Endometrial microvascular endothelial cells (primary cell): ENCODE results near the gene ALDH16A1. TPM values are rescaled to one million over a fixed set of nuclear protein-coding genes. Genes with fewer than 3 reads are reported as not detected.
"Not testable (repeated sequence)": the region's sequence is repeated elsewhere in the genome, so short reads cannot be mapped to it uniquely, and the experiment has no call there.

Experiments used
- in situ Hi-C: cut with HindIII; loops from 2 replicates; pipeline ENCODE4 v1.10.0; 2017; ENCODE audit warnings: low sequenced_read_pairs, low pct_unique_long_range_greater_than_20kb; ENCODE audit errors: inconsistent ontology term
- total RNA-seq: library from RNA; depleted of rRNA; stranded (reverse); fragments of >200 nt; gene quantifications from one replicate; pipeline ENCODE4 v1.2.3, GENCODE V29; 2015; ENCODE audit errors: inconsistent ontology term

The ALDH16A1 gene
- total RNA-seq, 1 donor from 2014 or later: 67.4 TPM

GRCh38 chr19:49436381-49437017 is 16.5 kb upstream of the ALDH16A1 start:
- in situ Hi-C loops: no loop called here

DNA sequence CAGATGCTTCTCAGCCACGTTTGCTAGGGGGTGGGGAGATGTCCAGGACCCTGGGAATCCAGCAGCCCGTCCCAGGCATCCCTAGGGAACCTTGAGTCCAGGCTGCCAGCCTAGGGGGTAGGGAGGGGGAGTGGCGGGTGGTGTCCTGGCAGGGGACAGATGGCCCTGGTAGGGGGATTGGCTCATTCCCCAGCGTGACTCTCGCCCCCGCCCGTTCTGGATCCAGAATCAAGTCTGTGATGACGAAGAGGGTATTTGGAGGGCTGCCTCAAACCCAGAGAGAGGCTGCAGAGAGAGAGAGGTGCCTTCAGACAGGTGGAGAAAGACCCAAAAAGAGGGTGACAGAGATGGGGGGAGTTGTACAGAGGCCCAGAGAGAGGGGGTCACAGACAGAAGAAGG is 15.8 kb upstream of the ALDH16A1 start:
- in situ Hi-C loops: no loop called here

DNA sequence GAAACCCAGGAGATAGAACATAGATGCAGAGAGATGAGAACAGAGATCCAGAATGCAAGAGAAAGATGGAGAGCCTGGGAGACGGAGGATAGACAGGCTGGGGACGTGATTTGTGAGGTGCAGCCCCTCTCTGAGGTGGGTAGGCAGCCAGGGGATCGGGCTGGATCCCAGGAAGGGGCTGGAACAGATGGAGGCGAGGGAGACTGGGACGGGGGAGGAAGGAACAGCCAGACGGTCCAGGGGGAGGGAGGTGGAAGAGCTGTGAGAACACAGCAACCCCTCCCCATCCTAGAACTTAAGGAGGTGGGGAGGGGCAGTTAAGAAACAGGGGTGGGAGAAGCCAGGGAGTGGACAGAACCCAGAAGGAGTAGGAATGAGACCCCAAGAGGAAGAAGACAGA is 14.8 kb upstream of the ALDH16A1 start:
- in situ Hi-C loops: no loop called here

GRCh38 chr19:49439836-49440235 is 13.2 kb upstream of the ALDH16A1 start:
- in situ Hi-C loops: no loop called here

GRCh38 chr19:49440439-49441209 is 12.4 kb upstream of the ALDH16A1 start:
- in situ Hi-C loops: no loop called here

- in situ Hi-C loops: no loop called here
Observed at GRCh38 chr19:49441210-49441959, 11.6 kb upstream of the ALDH16A1 start, which contains the start of gene SLC17A7. TSS of gene SLC17A7 (minus strand) at chr19:49441527. CDS start at chr19:49441379, 148 bp downstream.

DNA sequence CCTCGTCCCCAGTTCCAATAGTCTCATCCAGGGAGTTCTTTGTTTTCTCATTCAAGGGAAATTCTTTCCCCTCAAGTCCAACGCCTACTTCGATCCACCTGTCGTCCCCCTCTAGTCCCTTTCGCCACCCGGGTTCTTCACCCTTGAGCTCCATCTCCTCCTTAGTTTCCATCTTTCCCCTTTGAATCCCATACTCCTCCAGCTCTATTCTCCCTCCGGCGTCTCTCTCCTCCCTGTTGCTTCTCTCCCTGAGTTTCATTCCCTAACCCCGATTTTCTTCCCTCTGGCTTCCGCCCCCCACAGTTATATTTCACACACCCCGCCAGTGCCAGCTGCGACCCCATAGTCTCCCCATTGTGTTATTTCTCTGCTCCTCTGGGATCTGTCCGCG is 11.1 kb upstream of the ALDH16A1 start:
- in situ Hi-C loops: no loop called here

- in situ Hi-C loops: no loop called here
Observed at GRCh38 chr19:49442354-49442753, 10.7 kb upstream of the ALDH16A1 start.

GRCh38 chr19:49442771-49443365 is 10.2 kb upstream of the ALDH16A1 start:
- in situ Hi-C loops: no loop called here

- in situ Hi-C loops: no loop called here
Observed at GRCh38 chr19:49443366-49444099, 9.5 kb upstream of the ALDH16A1 start.

DNA sequence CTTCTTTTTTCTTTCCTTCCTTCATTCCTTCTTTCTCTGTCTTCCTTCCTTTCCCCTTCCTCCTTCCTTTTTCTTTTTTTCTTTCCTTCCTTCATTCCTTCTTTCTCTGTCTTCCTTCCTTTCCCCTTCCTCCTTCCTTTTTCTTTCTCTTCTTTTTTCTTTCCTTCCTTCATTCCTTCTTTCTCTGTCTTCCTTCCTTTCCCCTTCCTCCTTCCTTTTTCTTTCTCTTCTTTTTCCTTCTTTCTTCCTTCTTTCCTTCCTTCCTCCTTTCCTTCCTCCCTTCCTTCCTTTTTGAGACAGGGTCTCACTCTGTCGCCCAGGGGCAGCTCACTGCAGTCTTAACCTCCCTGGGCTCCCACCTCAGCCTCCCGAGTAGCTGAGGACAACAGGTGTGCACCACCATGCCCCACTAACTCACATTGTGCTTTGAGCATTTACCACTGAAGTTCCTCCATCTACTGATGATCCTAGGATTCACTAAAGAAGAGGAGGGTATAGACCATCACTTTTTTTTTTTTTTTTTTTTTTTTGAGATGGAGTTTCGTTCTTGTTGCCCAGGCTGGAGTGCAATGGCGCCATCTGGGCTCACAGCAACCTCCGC is 8.8 kb upstream of the ALDH16A1 start:
- in situ Hi-C loops: not testable (repeated sequence)

DNA sequence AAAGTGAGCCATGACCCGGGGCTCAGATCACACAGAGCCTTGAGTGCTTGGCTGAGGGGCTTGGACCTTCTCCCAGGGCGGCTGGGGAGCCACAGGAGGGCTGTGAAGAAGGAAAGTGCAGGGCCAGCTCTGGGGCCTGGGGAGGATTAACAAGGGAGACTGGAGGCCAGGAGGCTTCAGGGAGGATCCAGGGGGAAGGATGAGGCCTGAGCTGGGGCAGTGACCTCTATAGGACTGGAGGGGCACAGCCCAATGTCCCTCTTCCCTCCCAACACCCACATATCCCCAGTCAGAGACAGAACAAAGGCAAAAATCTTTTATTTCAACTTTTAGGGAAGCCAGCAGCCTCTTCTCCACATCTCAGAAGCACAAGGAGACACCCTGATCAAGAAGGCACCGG is 7.0 kb upstream of the ALDH16A1 start:
- in situ Hi-C loops: no loop called here

DNA sequence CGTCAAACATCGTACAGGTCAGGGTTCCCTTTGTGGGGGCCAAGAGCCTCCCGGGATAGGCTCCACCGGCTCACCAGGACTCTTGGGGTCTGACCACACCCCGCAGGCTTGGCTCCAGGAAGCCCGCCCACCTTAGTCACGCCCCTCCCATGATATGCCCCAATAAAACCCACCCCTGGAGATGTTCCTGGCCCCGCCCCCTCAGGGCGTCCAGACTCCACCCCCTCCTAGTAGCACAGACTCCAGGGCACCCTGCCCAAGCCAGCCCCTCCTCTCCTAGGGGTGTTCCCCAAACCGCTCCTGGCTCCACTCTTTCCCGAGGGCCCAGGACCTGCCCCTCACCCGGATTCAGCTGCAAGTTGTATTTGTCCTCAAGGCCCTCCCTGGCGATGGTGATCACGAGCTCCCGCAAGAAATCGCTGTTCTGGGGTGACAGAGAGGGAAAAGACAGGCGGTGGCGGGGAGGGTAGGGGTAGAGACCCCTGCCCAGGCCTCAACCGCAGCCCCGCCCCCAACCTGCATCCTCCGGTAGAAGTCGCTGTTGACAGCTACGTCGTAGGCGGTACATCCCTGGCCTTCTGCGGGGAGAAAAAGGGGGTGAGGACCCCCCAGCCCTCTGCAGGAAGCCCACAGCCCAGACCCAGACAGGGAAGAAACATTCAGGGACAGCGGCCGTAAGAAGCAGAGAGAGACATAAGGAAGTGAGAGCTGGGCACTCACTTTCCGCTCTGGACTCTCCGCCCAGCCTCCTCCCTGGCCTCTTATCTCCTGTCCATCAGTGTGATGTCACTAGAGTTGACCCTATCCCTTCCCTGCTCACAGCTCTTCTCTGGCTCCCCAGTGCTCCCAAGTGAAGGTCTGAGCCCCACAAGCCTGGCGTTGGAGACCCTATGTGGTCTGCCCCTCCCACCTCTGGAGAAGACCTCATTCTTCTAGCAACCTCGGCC is 5.3 kb upstream of the ALDH16A1 start:
- in situ Hi-C loops: no loop called here

DNA sequence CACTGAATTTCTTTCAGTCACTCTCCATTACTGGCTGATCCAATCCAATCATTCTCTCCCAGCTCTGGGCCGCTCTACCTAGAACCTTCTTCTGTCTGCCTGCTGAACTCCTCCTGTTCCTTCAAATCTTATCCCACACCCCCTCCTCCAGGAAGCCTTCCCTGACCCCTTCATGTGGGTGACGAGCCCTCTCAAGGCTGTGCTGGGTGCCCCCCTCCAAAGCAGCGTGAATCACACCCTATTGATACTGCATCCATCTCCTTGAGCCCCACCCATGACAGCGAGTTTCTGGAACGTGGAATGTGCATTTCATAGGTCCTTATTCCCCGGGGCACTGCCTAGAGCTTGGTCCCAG is 4.6 kb upstream of the ALDH16A1 start:
- in situ Hi-C loops: no loop called here

GRCh38 chr19:49450405-49450804 is 2.6 kb upstream of the ALDH16A1 start:
- in situ Hi-C loops: no loop called here

- in situ Hi-C loops: no loop called here
Observed at GRCh38 chr19:49451430-49452181, 1.4 kb upstream of the ALDH16A1 start, which contains the start of gene PIH1D1. TSS of gene PIH1D1 (minus strand) at chr19:49451814. CDS start at chr19:49451574, 240 bp downstream.

DNA sequence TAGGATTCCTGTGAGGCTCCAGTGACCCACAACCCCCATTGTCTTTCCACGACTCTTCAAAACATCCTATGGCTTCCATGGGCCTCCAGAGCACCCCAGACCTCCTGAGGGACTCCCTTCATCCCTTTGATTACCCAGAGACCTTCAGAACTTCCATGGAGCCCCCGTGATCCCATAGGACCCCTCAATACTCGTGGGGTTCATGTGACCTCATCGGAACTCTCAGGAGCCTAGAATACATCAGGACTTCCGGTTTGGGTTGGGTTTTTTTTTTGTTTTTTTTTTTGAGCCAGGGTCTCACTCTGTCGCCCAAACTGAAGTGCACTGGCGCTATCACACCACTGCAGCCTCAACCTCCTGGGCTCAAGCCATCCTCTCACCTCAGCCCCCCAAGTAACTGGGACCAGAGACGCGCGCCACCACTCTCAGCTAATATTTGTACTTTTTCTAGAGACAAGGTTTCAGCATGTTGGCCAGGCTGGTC is 774 bp downstream of the ALDH16A1 start:
- in situ Hi-C loops: no loop called here
